Cardiac fibroblast (primary cell): ENCODE results near the gene LRP1B.
A peak's percentile ranks its signal among the peaks of the same experiment; 100 is the strongest.

Experiments used
- DNase-seq, 2 donors: peaks; one replicate each; pipeline versions ENCODE4 v3.0.0 to v3.0.0-alpha.2; 2010; ENCODE audit warnings: low read depth in 2 of 2
- H3K4me3 ChIP-seq, 2 donors: replicated peaks in 1 of 2; 1 replicate in 1 of 2; 2 replicates in 1 of 2; pipeline ENCODE4 v1.5.1; 2011; ENCODE audit warnings: low read depth in 2 of 2, low read length in 2 of 2, mild to moderate bottlenecking in 2 of 2, moderate library complexity in 1 of 2
- TF ChIP-seq, protein P1 (sequence below): IDR thresholded peaks from one replicate; pipeline ENCODE4 v1.5.1; 2011; ENCODE audit warnings: low read depth, mild to moderate bottlenecking, low read length, inconsistent platforms

Gene LRP1B

DNA sequence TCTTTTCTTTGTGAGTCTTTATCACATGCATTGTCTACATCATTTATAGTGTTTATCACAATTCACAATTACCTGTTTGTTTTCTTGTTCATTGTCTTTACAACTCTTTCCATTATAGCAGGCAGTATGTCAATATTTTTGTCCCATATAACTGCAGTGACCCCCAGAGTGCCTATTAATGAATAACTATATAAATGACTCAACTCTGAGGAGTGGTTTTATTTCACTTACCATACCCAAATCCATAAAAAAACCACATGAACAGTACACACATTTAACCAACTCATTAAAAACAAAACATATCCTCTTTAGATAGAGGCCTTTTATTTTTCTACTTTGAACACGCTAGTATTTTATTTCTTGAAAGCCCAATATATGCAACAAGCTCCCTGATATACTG is 1931.5 kb downstream of the LRP1B start:
- TF ChIP-seq, protein P1, sequence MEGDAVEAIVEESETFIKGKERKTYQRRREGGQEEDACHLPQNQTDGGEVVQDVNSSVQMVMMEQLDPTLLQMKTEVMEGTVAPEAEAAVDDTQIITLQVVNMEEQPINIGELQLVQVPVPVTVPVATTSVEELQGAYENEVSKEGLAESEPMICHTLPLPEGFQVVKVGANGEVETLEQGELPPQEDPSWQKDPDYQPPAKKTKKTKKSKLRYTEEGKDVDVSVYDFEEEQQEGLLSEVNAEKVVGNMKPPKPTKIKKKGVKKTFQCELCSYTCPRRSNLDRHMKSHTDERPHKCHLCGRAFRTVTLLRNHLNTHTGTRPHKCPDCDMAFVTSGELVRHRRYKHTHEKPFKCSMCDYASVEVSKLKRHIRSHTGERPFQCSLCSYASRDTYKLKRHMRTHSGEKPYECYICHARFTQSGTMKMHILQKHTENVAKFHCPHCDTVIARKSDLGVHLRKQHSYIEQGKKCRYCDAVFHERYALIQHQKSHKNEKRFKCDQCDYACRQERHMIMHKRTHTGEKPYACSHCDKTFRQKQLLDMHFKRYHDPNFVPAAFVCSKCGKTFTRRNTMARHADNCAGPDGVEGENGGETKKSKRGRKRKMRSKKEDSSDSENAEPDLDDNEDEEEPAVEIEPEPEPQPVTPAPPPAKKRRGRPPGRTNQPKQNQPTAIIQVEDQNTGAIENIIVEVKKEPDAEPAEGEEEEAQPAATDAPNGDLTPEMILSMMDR, result no peak
- no peak overlapping the region for H3K4me3 ChIP-seq
- no peak for DNase-seq

DNA sequence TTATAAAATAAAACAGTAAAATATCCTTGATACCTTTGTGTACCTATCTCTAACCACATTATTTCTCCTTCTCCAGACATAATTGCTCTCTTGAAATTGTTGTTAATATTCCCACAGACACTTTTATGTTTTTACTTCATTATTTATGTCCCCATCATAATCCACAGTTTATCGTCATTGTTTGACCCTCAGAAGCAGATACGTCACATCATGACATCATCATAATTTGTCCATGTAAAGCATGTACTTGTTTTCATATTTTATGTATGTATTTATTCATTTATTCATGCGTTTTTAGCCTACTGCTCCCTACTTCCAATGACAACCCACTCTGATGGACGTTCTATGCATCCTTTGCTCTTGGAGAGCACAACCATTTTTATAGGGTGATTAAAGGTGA is 1943.7 kb downstream of the LRP1B start:
- no peak overlapping the region for H3K4me3 ChIP-seq
- TF ChIP-seq, protein P1, result no peak
- DNase-seq, result no peak

DNA sequence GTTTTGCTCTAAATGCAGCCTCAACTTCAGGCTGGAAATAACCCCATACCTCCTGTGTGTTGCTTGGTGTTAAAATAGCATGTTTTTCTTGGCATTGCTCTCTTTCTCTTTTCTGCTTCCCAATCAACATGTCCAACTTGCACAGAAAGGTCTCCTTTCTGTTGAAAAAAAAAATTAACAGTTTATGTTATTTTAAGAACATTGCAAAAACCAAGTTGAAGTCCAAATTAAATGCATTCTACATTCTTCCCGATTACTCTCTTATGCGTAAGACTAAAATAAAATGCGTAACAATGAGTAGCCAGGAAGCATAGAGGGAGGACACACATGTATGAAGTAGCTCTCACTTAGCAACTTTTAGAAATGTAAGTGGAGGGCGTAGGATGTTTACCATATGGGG is 1944.5 kb downstream of the LRP1B start:
- H3K4me3 ChIP-seq, result no peak overlapping the region
- TF ChIP-seq, protein P1, result no peak

DNA sequence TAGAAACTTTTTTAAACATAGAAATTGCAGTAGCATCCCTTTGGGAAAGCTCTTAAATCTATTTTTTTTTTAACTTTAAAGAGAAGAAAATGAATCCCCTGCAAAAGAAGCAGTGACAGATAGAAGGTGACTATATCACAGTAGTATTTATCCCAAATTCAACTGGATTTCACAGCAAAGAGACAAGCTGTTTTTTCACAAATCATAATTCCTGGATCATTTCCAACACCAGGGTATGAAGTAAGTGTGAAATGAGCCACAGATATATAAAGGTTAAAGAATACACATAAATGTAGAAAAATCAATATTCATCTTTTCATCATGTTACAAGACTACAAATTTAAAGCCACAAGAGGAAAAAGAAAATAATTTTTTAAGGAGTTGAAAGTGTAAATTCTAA is 1945.7 kb downstream of the LRP1B start:
- no peak overlapping the region for H3K4me3 ChIP-seq
- TF ChIP-seq, protein P1, result no peak
- DNase-seq, result peak in 1 of 2 donors; percentile 3

More for the DNA sequence above, 1944.5 kb downstream of the LRP1B start:
- DNase-seq, result peak in 1 of 2 donors; percentile 58

DNA sequence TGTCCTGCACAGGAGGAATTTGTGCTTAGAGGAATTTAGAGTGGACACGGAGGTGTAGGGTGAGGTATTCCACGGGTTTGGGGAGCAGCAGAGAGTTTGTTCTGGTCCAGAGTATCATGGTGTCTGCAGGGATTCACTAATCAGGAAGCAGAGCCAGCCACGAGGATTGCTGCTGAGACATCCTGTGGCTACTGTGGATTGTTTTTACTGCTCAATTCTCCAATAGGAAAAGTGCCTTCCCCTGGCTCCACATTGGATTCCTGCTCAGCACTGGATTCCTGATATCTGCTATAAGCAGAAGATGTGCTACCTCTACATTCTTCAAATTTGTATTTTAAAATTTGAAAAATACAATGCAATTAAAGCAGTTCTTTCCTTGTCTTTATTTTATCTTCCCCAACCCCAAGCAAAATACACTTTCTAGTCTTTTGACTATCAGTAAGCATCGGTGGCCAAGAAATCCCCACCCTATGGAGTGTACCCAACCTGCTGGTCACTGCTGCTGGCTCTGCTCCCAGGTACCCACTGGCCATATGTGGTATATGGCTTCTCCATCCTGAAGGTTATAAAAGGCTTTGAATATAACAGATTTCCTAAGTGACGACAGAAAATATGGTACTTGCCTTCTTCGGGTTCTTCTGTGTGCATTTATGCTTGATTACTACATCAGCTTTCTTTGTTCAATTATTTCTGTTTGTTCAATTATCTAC is 1947.6 kb downstream of the LRP1B start:
- no peak for DNase-seq
- H3K4me3 ChIP-seq, result no peak overlapping the region
- TF ChIP-seq, protein P1, result no peak
